Erythroblast (primary cell): ENCODE results near the gene MICAL2.

Source experiments
- GATA1 ChIP-seq: IDR thresholded peaks from 2 replicates; pipeline ENCODE4 v1.6.1; 2011; ENCODE audit warnings: low read depth, mild to moderate bottlenecking, control low read depth, low read length, moderate library complexity
- POLR2A ChIP-seq: IDR thresholded peaks from 2 replicates; pipeline ENCODE4 v1.6.1; 2011; ENCODE audit warnings: mild to moderate bottlenecking, low read length

GRCh38 chr11:12066056-12066798, 44.2 kb upstream of the MICAL2 start:
- TF ChIP-seq POLR2A (no peak), GATA1 (no peak)
